Upper lobe of left lung (tissue), 6 donors: ENCODE results near the gene SPATA6L. TPM values are rescaled to one million over a fixed set of nuclear protein-coding genes. Genes with fewer than 3 reads are reported as not detected.

ENCODE experiments used
- ATAC-seq, 2 donors: fragments of 200-7000 bp; cut with Tn5 transposase; one replicate each; pipeline ENCODE4 v1.9.1; 2022; ENCODE audit warnings: mild to moderate bottlenecking in 2 of 2, moderate library complexity in 2 of 2; ENCODE audit not compliant: low FRiP score in 2 of 2
- DNase-seq, 2 donors: peaks; one replicate each; pipeline ENCODE4 v3.0.0-alpha.2; 2019 to 2020
- H3K27ac ChIP-seq, 4 donors: fragments of 200-600 bp; sonication (generic); one replicate each; pipeline ENCODE4 v1.5.1; 2016 to 2019
- H3K27me3 ChIP-seq, 4 donors: fragments of 200-600 bp; sonication (generic); one replicate each; pipeline ENCODE4 v1.5.1; 2017 to 2019
- H3K36me3 ChIP-seq, 4 donors: fragments of 200-600 bp; sonication (generic); one replicate each; pipeline ENCODE4 v1.5.1; 2016 to 2019
- H3K4me1 ChIP-seq, 4 donors: fragments of 200-600 bp; sonication (generic); one replicate each; pipeline ENCODE4 v1.5.1; 2018 to 2019
- H3K4me3 ChIP-seq, 4 donors: fragments of 200-600 bp; sonication (generic); one replicate each; pipeline ENCODE4 v1.5.1; 2017 to 2019; ENCODE audit warnings: mild to moderate bottlenecking in 2 of 4, moderate library complexity in 1 of 4
- H3K9me3 ChIP-seq, 4 donors: fragments of 200-600 bp; sonication (generic); one replicate each; pipeline ENCODE4 v1.5.1; 2018 to 2019
- EP300 ChIP-seq, 4 donors: sonication (generic); formaldehyde crosslinking; IDR thresholded peaks; one replicate each; pipeline ENCODE4 v1.5.1; 2017; ENCODE audit warnings: antibody characterized with exemption in 4 of 4, control low read depth in 2 of 4
- POLR2A ChIP-seq, 4 donors: fragments of 450-650 bp; IDR thresholded peaks; one replicate each; pipeline ENCODE4 v1.5.1; 2016 to 2017; ENCODE audit warnings: antibody characterized with exemption in 4 of 4, mild to moderate bottlenecking in 2 of 4
- POLR2AphosphoS5 ChIP-seq, 2 donors: sonication (generic); formaldehyde crosslinking; IDR thresholded peaks; one replicate each; pipeline ENCODE4 v1.5.1; 2017; ENCODE audit warnings: antibody characterized with exemption in 2 of 2
- WGBS, 2 donors: methylation state at CpG; one replicate each; pipeline ENCODE4 v1.1.5; 2017 to 2018; 5-methylcytosine and 5-hydroxymethylcytosine counted together
- total RNA-seq, 6 donors: library from RNA; depleted of rRNA in 4 of 6; stranded (reverse); fragments of >200 nt in 4 of 6; gene quantifications; one replicate each; pipeline versions ENCODE4 v1.1.0 to v1.2.1, GENCODE V29; 2016 to 2021
- TF ChIP-seq, protein P1 (sequence below), 6 experiments: fragments of 450-650 bp in 4 of 6; fragments of 200-600 bp in 2 of 6; sonication (generic) in 2 of 6; IDR thresholded peaks; one replicate each; pipeline ENCODE4 v1.5.1; 2016 to 2019; ENCODE audit warnings: antibody characterized with exemption in 6 of 6
- donor health status: DM: no; HTN: no; CAD: no; lungs with moderate emphysema.
- donor health status: DM: no; HTN: yes; CAD: no; lungs with severe emphysema.

The SPATA6L gene
- total RNA-seq, 6 donors from 2014 or later = 7.4 to 38.4 (median 13.8) TPM

DNA sequence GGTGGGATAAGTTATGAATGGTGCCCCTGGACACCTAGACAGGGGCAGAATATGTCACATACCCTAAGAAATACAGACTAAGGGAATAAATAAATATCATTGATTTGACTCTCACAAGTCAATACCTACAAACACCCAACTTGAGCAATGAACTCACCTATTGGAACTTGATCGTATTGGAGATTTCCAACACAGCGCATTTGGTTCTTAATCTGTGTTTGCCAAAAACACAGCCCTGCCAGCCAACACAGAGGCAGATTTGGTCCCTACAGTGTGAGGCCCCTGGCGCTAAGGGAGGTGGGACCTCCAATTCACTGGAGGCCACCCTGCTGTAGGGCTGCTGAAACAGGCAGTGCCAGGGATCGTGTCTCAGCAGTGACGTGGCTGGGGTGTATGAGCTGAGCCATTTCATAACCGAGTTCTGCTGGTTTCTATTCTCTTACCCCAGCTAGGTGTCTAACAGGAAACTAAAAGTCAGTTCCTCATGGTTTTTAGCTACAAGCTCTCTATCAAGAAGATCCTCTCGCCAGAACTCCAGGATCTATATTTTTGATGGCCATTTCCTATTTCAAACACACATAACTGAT lies 91.5 kb downstream of the SPATA6L start:
- no peaks in the 10 kb centered on the region for H3K27me3 ChIP-seq
- no peak for ATAC-seq
- no peak overlapping the region for H3K27ac ChIP-seq
- no peak overlapping the region for H3K4me3 ChIP-seq
- TF ChIP-seq EP300 (IDR thresholded peaks at IDR 0.05) = no peak
- no peak for TF ChIP-seq POLR2A (IDR thresholded peaks at IDR 0.05)
- TF ChIP-seq POLR2AphosphoS5 (IDR thresholded peaks at IDR 0.05) = no peak
- TF ChIP-seq, protein P1, sequence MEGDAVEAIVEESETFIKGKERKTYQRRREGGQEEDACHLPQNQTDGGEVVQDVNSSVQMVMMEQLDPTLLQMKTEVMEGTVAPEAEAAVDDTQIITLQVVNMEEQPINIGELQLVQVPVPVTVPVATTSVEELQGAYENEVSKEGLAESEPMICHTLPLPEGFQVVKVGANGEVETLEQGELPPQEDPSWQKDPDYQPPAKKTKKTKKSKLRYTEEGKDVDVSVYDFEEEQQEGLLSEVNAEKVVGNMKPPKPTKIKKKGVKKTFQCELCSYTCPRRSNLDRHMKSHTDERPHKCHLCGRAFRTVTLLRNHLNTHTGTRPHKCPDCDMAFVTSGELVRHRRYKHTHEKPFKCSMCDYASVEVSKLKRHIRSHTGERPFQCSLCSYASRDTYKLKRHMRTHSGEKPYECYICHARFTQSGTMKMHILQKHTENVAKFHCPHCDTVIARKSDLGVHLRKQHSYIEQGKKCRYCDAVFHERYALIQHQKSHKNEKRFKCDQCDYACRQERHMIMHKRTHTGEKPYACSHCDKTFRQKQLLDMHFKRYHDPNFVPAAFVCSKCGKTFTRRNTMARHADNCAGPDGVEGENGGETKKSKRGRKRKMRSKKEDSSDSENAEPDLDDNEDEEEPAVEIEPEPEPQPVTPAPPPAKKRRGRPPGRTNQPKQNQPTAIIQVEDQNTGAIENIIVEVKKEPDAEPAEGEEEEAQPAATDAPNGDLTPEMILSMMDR (IDR thresholded peaks at IDR 0.05) = no peak
- H3K9me3 ChIP-seq = no peaks in the 10 kb centered on the region
- DNase-seq = no peak
- H3K36me3 ChIP-seq = peaks cover 0 to 9% (median 3%) of the 10 kb centered on the region in 4 donors
- WGBS, 2 donors = 77 to 92% methylated on average over 5 to 7 of the region's 7 CpGs
- H3K4me1 ChIP-seq = no peaks in the 10 kb centered on the region

DNA sequence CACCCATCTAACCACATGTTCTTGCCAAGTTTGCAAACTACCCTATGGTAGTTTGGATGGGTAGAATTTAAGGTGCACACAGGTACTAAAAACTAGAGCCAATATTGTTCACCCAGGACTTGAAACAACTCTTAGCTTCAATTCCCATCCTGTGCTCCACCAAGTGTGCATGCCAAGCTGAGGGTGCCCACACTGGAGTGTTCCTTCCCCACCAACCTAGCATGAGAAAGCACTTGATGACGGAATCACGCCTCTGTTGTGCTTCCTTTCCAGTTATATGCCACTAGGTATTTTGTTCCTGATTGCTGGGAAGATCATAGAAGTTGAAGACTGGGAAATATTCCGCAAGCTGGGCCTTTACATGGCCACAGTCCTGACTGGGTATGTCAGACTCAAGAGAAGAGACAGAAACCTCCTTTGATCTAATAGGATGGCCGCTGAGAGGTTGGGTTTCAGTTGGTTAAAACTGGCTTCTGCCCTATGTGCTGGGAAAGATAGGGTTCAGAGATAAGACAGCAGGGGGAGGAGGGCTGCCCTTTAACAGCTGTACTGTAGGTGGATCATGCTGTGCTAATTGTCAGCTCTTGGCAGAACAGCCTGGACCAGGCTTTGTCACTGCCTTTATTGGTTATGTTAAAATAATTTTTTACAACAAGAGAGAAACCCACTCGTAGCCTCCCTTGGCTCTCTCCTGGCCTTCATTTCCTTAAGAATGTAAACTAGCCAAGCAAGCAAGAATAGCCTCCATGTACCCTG lies 92.5 kb downstream of the SPATA6L start:
- H3K9me3 ChIP-seq = no peaks in the 10 kb centered on the region
- no peak for TF ChIP-seq EP300 (IDR thresholded peaks at IDR 0.05)
- TF ChIP-seq POLR2A (IDR thresholded peaks at IDR 0.05) = no peak
- no peak for TF ChIP-seq POLR2AphosphoS5 (IDR thresholded peaks at IDR 0.05)
- TF ChIP-seq, protein P1 (IDR thresholded peaks at IDR 0.05) = no peak
- no peak overlapping the region for H3K27ac ChIP-seq
- ATAC-seq (no peak), DNase-seq (no peak)
- H3K27me3 ChIP-seq = no peaks in the 10 kb centered on the region
- WGBS, 2 donors = 90 to 93% methylated on average over 5 of the region's 5 CpGs
- H3K4me1 ChIP-seq = no peaks in the 10 kb centered on the region
- peaks cover 0 to 9% (median 3%) of the 10 kb centered on the region in 4 donors for H3K36me3 ChIP-seq
- no peak overlapping the region for H3K4me3 ChIP-seq

DNA sequence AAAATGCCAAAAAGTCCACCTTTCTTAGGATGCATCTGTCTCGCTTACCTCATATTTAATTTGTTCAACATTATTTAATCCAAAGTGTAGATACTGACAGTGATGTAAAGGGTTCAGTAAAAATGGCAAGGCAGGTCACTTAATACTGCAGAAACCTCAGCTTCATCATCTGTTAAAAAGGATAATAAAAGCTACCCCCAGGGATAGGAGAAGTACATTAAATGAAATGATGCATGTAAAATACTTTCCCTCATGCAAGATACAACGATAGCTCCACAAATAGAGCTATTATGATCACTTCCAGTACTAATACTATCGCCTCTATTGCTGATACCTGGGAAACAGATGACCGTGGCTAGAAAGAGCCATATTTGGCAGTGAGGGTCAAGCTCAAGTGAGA lies 93.1 kb downstream of the SPATA6L start:
- DNase-seq (no peak), ATAC-seq (no peak)
- no peak overlapping the region for H3K4me3 ChIP-seq
- peaks cover 0 to 9% (median 3%) of the 10 kb centered on the region in 4 donors for H3K36me3 ChIP-seq
- 75 to 87% methylated on average over 4 of the region's 4 CpGs for WGBS, 2 donors
- no peak for TF ChIP-seq EP300 (IDR thresholded peaks at IDR 0.05)
- TF ChIP-seq POLR2AphosphoS5 (IDR thresholded peaks at IDR 0.05) = no peak
- TF ChIP-seq, protein P1 (IDR thresholded peaks at IDR 0.05) = no peak
- no peak for TF ChIP-seq POLR2A (IDR thresholded peaks at IDR 0.05)
- H3K27ac ChIP-seq = no peak overlapping the region
- no peaks in the 10 kb centered on the region for H3K9me3 ChIP-seq
- H3K27me3 ChIP-seq = no peaks in the 10 kb centered on the region
- no peaks in the 10 kb centered on the region for H3K4me1 ChIP-seq

DNA sequence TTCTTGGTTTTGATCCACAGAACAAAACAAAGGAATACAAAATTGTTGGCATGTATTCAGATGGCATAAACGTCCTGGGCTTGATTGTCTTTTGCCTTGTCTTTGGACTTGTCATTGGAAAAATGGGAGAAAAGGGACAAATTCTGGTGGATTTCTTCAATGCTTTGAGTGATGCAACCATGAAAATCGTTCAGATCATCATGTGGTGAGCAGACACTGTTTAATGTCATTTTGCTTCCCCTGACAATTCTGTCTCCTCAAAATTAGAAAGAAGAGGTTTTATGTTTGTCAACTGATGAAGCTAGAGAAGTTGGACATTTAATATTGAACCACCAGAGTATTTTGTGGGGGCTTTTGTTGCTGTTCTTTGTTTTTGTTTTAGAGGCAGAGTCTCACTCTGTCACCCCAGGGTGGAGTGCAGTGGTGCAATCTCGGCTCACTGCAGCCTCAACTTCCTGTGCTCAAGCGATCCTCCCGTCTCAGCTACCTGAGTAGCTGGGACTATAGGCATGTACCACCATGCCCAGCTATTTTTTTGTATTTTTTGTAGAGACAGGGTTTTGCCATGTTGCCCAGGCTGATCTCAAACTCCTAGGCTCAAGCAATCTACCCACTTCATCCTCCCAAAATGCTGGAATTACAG lies 94.0 kb downstream of the SPATA6L start:
- H3K9me3 ChIP-seq = no peaks in the 10 kb centered on the region
- ATAC-seq (no peak), DNase-seq (no peak)
- H3K4me3 ChIP-seq = no peak overlapping the region
- TF ChIP-seq, protein P1 (IDR thresholded peaks at IDR 0.05) = no peak
- TF ChIP-seq EP300 (IDR thresholded peaks at IDR 0.05) (no peak), POLR2A (IDR thresholded peaks at IDR 0.05) (no peak), POLR2AphosphoS5 (IDR thresholded peaks at IDR 0.05) (no peak)
- H3K36me3 ChIP-seq = peaks cover 0 to 7% (median 3%) of the 10 kb centered on the region in 4 donors
- H3K4me1 ChIP-seq = no peaks in the 10 kb centered on the region
- 44 to 52% methylated on average over 5 of the region's 5 CpGs for WGBS, 2 donors
- H3K27ac ChIP-seq = no peak overlapping the region
- H3K27me3 ChIP-seq = no peaks in the 10 kb centered on the region
